Cardiac septum (tissue), 1 donor: ENCODE results near the gene RPS27. TPM values are rescaled to one million over a fixed set of nuclear protein-coding genes. Genes with fewer than 3 reads are reported as not detected.

Experiments
- DNase-seq: peaks from one replicate; pipeline ENCODE4 v3.0.0-alpha.2; 2020; ENCODE audit warnings: low spot score
- intact Hi-C: fragments of 100-400 bp; cut with DNase I; formaldehyde crosslinking; loops from one replicate; pipeline ENCODE4 v1.14.0; 2022
- total RNA-seq: library from RNA; stranded (reverse); fragmentation: NEBNext Ultra II Directional; extraction: Animal tissue kit (Norgen Biotek cat#: 25700); gene quantifications from one replicate; pipeline ENCODE4 v1.2.1, GENCODE V29; 2021
- donor health status: DM: no; HTN: no; CAD: no.

RPS27 gene
- total RNA-seq, 1 donor from 2014 or later = 712 TPM

GRCh38 chr1:153958961-153959260 is 31.7 kb upstream of the RPS27 start:
- DNase-seq = no peak
- intact Hi-C loops = loop anchor here (2.0 kb wide), 2 partner anchors 14 to 20 kb away; no protein-coding TSS in a partner anchor

GRCh38 chr1:153959454-153959853 is 31.1 kb upstream of the RPS27 start:
- no peak for DNase-seq
- intact Hi-C loops = loop anchor here (2.0 kb wide), 2 partner anchors 15 to 19 kb away; no protein-coding TSS in a partner anchor

DNA sequence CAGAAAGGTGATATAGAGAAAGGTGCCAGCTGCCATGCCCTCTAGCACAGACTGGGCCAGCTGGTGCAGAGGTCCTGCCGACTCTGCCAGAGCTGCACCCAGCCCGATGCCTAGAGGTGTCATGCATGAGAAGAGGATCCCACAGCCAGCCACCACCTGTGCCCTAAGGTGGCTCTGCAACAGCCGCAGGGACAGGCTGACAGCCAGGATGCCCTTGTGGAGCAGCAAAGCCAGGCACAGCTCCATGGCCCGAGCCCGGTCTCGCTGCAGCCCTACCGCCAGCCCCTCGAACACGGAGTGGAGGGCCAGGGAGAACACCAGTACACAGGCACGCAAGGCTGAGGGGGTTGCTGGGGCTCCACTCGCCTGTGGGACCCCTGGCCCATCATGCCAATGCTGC is 30.4 kb upstream of the RPS27 start:
- no peak for DNase-seq
- intact Hi-C loops = no loop called here

- DNase-seq = no peak
- intact Hi-C loops = no loop called here
These were observed 29.1 kb upstream of the RPS27 start for GRCh38 chr1:153961421-153961820.

DNA sequence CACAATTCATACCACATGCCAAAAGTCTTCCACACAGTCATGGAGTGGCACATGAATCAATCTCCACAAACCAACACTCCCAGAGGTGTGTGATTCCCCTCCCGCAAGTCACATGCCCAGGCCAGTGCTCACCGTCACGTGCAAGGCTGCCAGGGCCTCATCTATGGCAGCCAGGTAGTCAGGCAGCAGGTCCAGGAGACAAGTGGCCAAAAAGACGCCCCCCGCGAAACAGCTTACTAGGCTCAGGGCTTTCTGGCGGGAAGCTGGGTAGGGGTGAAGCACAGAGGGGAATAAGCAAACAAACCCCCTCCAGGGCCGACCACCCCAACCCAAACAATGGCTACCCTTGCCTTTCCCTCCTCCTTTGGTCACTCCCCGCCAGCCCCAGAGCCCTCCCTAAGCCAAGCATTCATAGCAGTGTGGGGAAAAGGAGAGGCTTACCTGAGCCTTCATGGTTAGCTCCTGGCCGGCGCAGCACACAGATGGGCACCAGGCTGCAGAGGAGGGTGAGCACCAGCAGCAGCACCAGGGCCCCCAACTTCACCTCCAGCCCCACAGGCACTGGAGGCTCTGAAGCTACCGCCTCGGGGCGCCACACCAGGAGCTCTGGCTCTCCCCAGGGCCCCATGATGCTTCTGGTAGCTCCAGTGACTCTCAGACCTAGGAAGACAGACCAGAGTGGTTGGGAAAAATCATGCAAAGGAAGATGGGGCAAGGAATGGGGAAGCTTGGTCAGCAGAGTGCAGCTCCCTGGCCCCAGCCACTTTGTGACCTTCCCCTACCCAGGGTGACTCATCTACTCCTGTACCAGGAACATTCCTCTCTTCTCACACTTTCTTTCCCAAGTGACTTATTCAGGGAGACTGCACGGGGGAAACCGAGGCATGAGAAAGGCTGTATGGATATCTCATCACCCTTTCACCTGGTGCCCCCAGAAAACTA is 28.2 kb upstream of the RPS27 start:
- DNase-seq = no peak
- intact Hi-C loops = no loop called here

GRCh38 chr1:153963030-153963849 is 27.3 kb upstream of the RPS27 start, which contains the start of gene SLC39A1:
Gene SLC39A1, minus strand, starts transcription at chr1:153963537. Its CDS starts 822 bp downstream, at chr1:153962715.
- DNase-seq = peak; percentile 99
- intact Hi-C loops = no loop called here

DNA sequence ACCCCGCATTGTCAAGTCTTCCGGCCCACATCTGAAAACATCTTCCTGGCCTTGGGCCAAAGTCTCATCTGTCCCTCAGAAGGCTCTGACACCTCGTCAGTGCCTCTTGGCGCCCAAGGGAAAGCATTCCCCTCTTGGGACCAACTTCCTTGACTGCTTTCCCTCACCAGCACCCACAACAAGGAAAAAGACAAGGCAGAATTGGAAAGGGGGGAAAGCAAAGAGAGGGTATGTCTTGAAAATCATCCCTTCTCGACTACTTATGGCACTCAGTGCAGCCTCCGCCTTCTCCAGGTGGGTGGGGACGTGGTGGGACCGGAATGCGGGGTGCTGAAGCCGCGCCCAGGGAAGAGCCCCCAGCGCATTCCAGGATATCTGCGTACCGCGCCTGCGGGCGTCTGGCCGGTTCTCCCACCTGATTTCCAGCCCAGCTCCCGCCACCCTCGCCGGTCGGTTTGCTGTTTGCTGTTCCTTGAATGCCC is 26.7 kb upstream of the RPS27 start:
- DNase-seq = no peak
- intact Hi-C loops = no loop called here

DNA sequence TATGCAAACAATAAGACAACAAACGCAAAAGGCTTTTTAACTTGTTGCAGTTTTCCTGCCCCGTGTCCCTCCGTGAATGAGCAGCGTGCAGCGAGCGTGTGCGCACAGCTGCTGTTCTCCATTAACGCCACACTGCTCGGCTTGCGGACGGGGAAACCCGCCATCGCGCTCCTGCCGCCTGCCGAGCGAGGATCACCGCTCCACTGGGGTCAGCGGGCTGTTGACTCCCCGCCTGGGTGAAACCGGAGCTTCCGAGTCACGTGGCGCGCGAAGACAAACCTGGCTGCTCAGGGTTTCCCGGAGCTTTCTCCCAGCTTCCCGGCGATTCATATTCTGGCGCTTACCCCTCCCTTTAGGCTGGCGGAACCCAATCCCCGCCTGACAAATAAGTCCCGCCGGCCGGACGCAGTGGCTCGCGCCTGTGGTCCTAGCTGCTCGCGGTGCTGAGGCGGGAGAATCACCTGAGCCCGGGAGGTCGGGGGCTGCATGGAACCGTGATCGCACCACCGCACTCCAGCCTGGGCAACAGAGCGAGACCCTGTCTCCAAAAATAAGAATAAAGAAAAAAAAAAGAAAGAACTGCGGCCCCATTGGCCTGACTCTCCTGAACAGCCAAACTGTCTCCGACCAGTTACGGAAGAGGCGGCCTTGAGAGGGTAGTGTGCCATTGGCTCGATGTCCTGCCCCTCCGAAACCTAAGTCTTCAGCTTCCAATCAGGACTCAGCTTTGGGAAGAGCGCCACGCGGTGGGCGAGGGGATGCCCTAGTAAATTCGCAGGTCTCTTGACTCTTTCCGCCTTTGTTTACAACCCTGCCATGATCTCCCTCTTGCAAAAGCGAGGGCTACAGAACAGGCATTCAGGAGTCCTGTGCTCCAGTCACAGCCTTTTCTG is 23.2 kb upstream of the RPS27 start, which contains the start of gene CREB3L4:
TSS of gene CREB3L4 (plus strand) at position 796 of the 893 bp plus-strand sequence. CDS start 624 bp downstream, outside the sequence.
- intact Hi-C loops = loop anchor here (1.0 to 5.0 kb wide), 2 partner anchors 10 to 85 kb away; partner anchors contain the start of gene JTB
- peak; percentile 95 for DNase-seq

DNA sequence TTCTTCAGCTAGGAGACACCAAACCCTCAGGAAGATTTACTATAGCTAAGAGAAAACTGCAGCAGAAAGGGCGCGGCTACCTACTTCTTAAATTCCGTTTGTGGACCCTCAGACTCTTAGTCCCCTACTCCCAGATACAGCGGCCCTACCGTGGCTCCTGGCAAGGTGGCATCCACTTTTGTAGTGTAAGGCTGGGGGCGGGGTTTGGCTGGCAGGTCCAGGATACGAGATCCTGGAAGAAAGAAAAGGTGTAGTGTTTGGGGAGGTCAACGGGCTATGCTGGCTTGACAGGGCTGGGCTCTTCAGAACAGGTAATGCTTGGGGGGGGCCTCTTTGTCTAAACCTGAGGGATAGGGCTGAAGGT is 22.6 kb upstream of the RPS27 start:
- intact Hi-C loops = loop anchor here (1.0 to 5.0 kb wide), 2 partner anchors 9 to 86 kb away; partner anchors contain the start of gene JTB
- no peak for DNase-seq

DNA sequence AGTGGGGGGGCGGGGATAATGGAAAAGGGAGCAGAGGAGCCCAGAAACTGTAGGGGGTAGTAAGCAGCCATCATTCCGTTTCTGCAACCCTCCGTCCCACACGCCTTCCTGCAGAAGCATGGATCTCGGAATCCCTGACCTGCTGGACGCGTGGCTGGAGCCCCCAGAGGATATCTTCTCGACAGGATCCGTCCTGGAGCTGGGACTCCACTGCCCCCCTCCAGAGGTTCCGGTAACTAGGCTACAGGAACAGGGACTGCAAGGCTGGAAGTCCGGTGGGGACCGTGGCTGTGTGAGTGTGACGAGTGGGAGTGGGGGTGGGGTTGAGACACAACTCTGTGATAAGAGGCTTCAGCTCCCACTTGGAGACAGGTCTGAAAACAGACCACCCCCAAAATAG is 22.2 kb upstream of the RPS27 start:
- intact Hi-C loops = loop anchor here (5.0 kb wide), 1 partner anchor 86 kb away; no protein-coding TSS in a partner anchor
- DNase-seq = no peak

DNA sequence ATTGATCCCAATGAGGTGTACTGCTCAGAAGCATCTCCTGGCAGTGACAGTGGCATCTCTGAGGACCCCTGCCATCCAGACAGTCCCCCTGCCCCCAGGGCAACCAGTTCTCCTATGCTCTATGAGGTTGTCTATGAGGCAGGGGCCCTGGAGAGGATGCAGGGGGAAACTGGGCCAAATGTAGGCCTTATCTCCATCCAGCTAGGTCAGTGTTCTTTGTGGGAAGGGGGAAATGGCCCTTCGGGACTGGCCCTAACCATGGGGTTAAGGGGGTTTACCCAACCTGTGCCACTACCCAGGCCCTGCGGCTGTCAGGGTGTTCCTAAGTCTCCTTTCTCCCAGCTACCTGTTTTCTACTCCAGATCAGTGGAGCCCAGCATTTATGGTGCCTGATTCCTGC is 21.6 kb upstream of the RPS27 start:
- intact Hi-C loops = loop anchor here (5.0 kb wide), 1 partner anchor 87 kb away; no protein-coding TSS in a partner anchor
- DNase-seq = no peak

GRCh38 chr1:153970346-153970745 is 20.2 kb upstream of the RPS27 start:
- DNase-seq = no peak
- intact Hi-C loops = no loop called here

GRCh38 chr1:153973071-153973470 is 17.5 kb upstream of the RPS27 start:
- intact Hi-C loops = no loop called here
- no peak for DNase-seq

DNA sequence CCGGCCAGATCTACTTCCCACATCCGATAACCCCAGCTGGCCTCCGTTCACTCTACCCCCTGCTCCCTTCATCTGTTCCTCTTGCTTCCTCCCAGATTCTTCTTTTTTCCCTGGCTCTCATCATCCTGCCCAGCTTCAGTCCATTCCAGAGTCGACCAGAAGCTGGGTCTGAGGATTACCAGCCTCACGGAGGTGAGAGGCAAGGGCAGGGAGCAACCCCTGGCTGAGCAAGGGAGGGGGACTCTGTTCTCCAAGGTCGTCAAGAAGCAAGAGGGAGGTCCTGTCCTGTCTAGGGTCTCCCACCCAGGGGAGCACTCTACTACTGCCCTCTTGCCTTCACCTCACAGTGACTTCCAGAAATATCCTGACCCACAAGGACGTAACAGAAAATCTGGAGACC is 17.0 kb upstream of the RPS27 start:
- no peak for DNase-seq
- intact Hi-C loops = no loop called here

DNA sequence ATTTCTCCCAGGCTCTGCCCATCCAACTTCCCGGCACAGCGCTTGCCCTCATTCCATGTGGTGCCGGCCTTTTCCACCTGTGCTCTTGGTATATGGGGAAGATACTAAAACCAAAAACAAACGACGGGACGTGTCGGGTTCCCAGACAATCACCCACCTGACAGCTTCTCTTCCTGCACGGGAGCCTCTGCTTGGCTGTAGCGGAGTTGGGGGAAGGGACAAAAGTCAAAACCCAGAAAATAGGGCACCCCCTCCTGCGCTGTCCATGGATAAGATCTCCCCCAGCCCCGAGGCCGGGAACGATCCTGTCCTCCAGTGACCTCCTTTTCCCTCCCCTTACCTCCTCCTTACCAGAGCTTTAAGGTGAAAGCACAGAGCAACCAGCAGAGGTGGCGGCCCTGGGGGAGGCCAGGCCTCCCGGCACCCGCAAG is 13.7 kb upstream of the RPS27 start:
- intact Hi-C loops = loop anchor here (1.0 to 5.0 kb wide), 2 partner anchors 10 to 305 kb away; partner anchors contain the start of genes CREB3L4 and ILF2
- no peak for DNase-seq

DNA sequence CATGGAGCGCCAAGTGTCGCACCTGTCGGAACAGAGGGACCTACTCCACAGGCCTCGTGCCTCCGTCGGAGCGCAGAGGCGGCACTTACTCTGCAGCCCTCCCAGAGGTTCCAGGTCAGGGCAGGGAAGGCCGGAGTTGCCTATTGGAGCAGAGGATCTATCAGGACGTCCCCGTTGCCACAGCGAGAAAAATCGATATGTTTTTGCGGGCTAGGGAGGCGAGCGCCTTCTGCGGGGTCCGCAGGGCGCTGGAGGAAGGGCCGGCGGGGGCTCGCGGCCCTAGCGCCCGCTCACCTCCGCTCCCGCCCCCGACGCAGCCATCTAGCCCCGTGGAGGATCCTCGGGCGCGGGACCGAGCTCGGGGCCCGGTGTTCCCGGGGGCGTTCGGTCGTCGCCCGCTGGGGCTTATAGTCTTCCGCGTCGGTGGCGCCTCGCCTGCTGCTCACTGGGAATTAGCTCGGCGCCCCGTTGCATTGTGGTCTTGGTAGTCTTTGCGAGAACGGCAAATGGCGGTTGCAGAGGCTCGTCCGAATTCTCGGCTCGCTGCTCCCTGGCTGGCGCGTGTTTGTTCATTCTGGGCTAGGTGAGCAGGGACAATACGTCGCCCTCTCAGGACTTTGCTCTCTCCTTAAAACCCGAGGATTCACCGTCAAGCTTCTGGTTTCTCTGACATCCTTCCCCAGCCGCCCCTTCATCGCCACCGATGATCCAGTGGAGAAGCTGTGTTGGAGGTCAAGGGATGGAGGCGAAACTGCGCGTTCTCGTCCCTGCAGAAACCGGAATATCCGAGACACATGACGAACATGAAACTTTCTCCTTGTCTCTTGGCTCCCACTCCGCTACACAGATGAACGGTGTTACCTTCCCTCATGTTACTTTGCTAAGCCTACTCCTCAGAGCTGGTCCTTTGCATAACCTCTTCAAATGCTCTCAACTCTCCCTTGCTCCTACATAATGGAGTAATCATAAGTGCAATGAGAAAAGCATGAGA is 13.0 kb upstream of the RPS27 start, which contains the start of gene JTB:
TSS of gene JTB (minus strand) at position 425 of the 991 bp plus-strand sequence. CDS start at position 3, 422 bp downstream.
- peak; percentile 97 for DNase-seq
- intact Hi-C loops = loop anchor here (1.0 to 5.0 kb wide), 3 partner anchors 10 to 305 kb away; partner anchors contain the start of genes CREB3L4, CRTC2 and ILF2

- DNase-seq = no peak
- intact Hi-C loops = loop anchor here (2.0 to 5.0 kb wide), 2 partner anchors 20 to 306 kb away; partner anchors contain the start of genes CRTC2 and ILF2
These were observed 12.2 kb upstream of the RPS27 start for GRCh38 chr1:153978274-153978909.
